Measurements from ENCODE around the gene ATXN1.

Gene ATXN1

DNA sequence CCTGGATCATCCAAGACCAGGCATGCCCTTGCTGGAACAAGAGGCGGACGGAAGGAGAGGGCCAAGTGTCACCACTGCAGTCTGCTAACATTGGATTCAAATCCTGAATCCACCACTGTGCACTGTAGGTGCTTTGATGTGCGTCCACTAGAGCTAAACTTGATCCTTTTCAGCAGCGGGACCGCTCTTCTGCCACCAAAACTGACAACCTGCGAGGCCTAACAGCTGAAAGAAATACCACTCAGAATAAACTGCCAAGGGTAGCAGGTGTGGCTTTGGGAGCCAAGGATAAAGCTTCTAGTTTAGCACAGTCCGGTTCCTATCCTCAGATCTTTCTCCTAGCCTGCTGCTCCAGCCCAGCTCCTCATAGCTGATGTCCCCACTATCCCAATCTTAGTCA is 108.0 kb downstream of the ATXN1 start:
- TF ChIP-seq SNAI2 (CRISPR knock-in tag; IDR thresholded peaks at IDR 0.05) (no peak), ZNF70 (CRISPR knock-in tag; IDR thresholded peaks at IDR 0.05) (no peak), ZFP3 (CRISPR knock-in tag; IDR thresholded peaks at IDR 0.05) (no peak), ZNF8 (CRISPR knock-in tag; IDR thresholded peaks at IDR 0.05) (no peak), CSDC2 (CRISPR knock-in tag; IDR thresholded peaks at IDR 0.05) (no peak), OSR1 (CRISPR knock-in tag; IDR thresholded peaks at IDR 0.05) (no peak)
- no peak for ATAC-seq

DNA sequence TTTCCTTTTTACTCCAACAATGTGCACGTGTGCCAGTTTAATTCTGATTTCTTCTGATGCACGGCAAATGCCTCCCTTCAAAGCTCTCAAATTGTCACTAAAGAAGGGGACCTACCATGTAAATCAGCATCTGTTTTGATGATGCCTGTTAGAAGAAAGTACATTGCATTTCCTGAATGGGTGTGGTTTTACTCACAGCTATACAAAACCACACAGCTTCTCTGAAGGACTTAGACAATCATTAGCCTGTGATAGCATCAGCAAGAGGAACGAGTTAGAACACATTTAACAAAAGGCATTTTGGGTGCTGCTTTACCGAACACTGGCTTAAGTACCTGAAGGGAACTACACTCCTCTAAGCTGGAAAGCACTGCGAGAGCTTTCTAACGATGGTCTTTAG is 109.4 kb downstream of the ATXN1 start:
- TF ChIP-seq TOX (CRISPR knock-in tag; IDR thresholded peaks at IDR 0.05; ENCODE audit: borderline replicate concordance) (no peak), ISL1 (CRISPR knock-in tag; IDR thresholded peaks at IDR 0.05) (no peak), ESRRG (CRISPR knock-in tag; IDR thresholded peaks at IDR 0.05) (no peak), ZC3H10 (CRISPR knock-in tag; IDR thresholded peaks at IDR 0.05) (no peak)
- TF ChIP-seq, protein P1, sequence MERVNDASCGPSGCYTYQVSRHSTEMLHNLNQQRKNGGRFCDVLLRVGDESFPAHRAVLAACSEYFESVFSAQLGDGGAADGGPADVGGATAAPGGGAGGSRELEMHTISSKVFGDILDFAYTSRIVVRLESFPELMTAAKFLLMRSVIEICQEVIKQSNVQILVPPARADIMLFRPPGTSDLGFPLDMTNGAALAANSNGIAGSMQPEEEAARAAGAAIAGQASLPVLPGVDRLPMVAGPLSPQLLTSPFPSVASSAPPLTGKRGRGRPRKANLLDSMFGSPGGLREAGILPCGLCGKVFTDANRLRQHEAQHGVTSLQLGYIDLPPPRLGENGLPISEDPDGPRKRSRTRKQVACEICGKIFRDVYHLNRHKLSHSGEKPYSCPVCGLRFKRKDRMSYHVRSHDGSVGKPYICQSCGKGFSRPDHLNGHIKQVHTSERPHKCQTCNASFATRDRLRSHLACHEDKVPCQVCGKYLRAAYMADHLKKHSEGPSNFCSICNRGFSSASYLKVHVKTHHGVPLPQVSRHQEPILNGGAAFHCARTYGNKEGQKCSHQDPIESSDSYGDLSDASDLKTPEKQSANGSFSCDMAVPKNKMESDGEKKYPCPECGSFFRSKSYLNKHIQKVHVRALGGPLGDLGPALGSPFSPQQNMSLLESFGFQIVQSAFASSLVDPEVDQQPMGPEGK (CRISPR knock-in tag; IDR thresholded peaks at IDR 0.05; ENCODE audit: borderline replicate concordance): no peak
- ATAC-seq: no peak

DNA sequence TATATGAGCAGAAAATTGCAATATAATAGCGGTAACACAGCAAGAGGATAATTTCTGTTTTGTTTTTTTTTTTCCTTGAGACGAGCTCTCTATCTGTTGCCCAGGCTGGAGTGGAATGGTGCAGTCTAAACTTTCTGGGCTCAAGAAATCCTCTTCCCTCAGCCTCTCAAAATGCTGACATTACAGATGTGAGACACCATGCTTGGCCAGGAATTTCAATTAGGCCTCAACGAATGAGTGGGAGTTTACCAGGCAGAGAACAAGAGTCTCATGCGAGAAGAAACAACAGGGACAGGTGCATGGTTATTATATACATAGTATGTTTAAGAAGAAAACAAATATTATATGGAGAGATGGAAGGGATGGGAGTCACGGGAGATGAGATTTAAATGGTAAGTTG is 111.4 kb downstream of the ATXN1 start:
- ATAC-seq: no peak

DNA sequence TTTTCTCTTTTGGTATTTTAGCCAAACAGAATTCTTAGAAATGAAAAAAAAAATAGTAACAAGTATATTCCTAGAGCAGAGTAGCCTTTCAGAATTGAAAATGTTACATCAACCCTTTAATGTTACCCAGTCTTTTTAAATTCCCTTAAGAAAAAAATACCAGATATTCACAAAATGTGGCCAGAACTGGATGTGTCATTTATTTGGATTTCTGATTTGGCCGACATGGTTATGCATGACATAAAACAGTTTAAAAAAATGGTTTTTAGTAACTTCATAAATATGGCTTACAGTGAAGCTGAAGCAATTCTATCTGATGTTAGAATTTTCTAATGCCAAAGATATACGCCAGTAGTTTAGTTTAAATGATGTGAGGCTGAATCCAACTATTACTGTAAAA is 112.0 kb downstream of the ATXN1 start:
- TF ChIP-seq ZNF8 (CRISPR knock-in tag; IDR thresholded peaks at IDR 0.05) (no peak), TOX (CRISPR knock-in tag; IDR thresholded peaks at IDR 0.05; ENCODE audit: borderline replicate concordance) (no peak), TCF4 (CRISPR knock-in tag; IDR thresholded peaks at IDR 0.05; ENCODE audit: borderline replicate concordance) (no peak), CSDC2 (CRISPR knock-in tag; IDR thresholded peaks at IDR 0.05) (no peak), ZC3H10 (CRISPR knock-in tag; IDR thresholded peaks at IDR 0.05) (no peak), SNAI2 (CRISPR knock-in tag; IDR thresholded peaks at IDR 0.05) (no peak), BACH2 (CRISPR knock-in tag; IDR thresholded peaks at IDR 0.05; ENCODE audit: borderline replicate concordance) (no peak), RARB (CRISPR knock-in tag; IDR thresholded peaks at IDR 0.05) (no peak), ARNTL (CRISPR knock-in tag; IDR thresholded peaks at IDR 0.05; ENCODE audit: borderline replicate concordance, low read depth) (no peak), ZNF565 (CRISPR knock-in tag; conservative IDR thresholded peaks at IDR 0.05; ENCODE audit: low read depth) (no peak), ZNF70 (CRISPR knock-in tag; IDR thresholded peaks at IDR 0.05) (no peak), OSR1 (CRISPR knock-in tag; IDR thresholded peaks at IDR 0.05) (no peak), ESRRG (CRISPR knock-in tag; IDR thresholded peaks at IDR 0.05) (no peak), PPARA (CRISPR knock-in tag; IDR thresholded peaks at IDR 0.05; ENCODE audit: borderline replicate concordance) (no peak), CREB5 (CRISPR knock-in tag; IDR thresholded peaks at IDR 0.05; ENCODE audit: low read depth) (no peak), ZFP3 (CRISPR knock-in tag; IDR thresholded peaks at IDR 0.05) (no peak)
- TF ChIP-seq, protein P2, sequence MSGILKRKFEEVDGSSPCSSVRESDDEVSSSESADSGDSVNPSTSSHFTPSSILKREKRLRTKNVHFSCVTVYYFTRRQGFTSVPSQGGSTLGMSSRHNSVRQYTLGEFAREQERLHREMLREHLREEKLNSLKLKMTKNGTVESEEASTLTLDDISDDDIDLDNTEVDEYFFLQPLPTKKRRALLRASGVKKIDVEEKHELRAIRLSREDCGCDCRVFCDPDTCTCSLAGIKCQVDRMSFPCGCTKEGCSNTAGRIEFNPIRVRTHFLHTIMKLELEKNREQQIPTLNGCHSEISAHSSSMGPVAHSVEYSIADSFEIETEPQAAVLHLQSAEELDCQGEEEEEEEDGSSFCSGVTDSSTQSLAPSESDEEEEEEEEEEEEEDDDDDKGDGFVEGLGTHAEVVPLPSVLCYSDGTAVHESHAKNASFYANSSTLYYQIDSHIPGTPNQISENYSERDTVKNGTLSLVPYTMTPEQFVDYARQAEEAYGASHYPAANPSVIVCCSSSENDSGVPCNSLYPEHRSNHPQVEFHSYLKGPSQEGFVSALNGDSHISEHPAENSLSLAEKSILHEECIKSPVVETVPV (CRISPR knock-in tag; IDR thresholded peaks at IDR 0.05): no peak
- TF ChIP-seq, protein P3, sequence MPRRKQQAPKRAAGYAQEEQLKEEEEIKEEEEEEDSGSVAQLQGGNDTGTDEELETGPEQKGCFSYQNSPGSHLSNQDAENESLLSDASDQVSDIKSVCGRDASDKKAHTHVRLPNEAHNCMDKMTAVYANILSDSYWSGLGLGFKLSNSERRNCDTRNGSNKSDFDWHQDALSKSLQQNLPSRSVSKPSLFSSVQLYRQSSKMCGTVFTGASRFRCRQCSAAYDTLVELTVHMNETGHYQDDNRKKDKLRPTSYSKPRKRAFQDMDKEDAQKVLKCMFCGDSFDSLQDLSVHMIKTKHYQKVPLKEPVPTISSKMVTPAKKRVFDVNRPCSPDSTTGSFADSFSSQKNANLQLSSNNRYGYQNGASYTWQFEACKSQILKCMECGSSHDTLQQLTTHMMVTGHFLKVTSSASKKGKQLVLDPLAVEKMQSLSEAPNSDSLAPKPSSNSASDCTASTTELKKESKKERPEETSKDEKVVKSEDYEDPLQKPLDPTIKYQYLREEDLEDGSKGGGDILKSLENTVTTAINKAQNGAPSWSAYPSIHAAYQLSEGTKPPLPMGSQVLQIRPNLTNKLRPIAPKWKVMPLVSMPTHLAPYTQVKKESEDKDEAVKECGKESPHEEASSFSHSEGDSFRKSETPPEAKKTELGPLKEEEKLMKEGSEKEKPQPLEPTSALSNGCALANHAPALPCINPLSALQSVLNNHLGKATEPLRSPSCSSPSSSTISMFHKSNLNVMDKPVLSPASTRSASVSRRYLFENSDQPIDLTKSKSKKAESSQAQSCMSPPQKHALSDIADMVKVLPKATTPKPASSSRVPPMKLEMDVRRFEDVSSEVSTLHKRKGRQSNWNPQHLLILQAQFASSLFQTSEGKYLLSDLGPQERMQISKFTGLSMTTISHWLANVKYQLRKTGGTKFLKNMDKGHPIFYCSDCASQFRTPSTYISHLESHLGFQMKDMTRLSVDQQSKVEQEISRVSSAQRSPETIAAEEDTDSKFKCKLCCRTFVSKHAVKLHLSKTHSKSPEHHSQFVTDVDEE (CRISPR knock-in tag; IDR thresholded peaks at IDR 0.05): no peak
- TF ChIP-seq, protein P4, sequence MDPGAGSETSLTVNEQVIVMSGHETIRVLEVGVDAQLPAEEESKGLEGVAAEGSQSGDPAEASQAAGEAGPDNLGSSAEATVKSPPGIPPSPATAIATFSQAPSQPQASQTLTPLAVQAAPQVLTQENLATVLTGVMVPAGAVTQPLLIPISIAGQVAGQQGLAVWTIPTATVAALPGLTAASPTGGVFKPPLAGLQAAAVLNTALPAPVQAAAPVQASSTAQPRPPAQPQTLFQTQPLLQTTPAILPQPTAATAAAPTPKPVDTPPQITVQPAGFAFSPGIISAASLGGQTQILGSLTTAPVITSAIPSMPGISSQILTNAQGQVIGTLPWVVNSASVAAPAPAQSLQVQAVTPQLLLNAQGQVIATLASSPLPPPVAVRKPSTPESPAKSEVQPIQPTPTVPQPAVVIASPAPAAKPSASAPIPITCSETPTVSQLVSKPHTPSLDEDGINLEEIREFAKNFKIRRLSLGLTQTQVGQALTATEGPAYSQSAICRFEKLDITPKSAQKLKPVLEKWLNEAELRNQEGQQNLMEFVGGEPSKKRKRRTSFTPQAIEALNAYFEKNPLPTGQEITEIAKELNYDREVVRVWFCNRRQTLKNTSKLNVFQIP (CRISPR knock-in tag; IDR thresholded peaks at IDR 0.05; ENCODE audit: borderline replicate concordance, low read depth): no peak
- ATAC-seq: no peak

More for the DNA sequence above, 111.4 kb downstream of the ATXN1 start:
- TF ChIP-seq ARNTL (CRISPR knock-in tag; IDR thresholded peaks at IDR 0.05; ENCODE audit: borderline replicate concordance, low read depth) (no peak), ZNF8 (CRISPR knock-in tag; IDR thresholded peaks at IDR 0.05) (no peak)
